ENCODE results near the gene KCTD21.

DNA sequence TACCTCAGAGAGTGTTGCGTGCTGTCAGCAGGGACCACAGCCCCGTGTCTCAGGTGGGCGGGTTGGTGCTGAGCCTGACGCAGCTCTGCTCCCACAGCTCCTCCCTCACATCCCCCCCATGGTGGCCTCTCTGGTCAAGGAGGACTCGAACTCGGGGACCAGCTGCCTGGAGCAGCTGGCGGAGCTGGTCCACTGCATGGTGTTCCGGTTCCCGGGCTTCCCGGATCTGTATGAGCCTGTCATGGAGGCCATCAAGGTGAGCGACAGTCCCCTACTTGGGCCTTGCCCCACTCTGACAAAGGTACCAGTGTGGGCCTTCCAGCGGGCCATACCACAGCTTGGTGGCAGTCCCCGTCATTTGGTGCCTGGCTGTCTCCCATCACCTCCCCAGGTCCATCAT is 12.1 kb upstream of the KCTD21 start:
- TF ChIP-seq CTCF (conservative IDR thresholded peaks at IDR 0.05) (no peak), ZFX (IDR thresholded peaks at IDR 0.05) (no peak)
